ENCODE measurements around the gene FAAH. TPM values are rescaled to one million over a fixed set of nuclear protein-coding genes. Genes with fewer than 3 reads are reported as not detected.
"Not testable (repeated sequence)": the region's sequence is repeated elsewhere in the genome, so short reads cannot be mapped to it uniquely, and the experiment has no call there.

Gene FAAH
- 0.64 and 2.0 TPM in 2 replicates for total RNA-seq (2014; rRNA removed; shearing (Covaris generic))

DNA sequence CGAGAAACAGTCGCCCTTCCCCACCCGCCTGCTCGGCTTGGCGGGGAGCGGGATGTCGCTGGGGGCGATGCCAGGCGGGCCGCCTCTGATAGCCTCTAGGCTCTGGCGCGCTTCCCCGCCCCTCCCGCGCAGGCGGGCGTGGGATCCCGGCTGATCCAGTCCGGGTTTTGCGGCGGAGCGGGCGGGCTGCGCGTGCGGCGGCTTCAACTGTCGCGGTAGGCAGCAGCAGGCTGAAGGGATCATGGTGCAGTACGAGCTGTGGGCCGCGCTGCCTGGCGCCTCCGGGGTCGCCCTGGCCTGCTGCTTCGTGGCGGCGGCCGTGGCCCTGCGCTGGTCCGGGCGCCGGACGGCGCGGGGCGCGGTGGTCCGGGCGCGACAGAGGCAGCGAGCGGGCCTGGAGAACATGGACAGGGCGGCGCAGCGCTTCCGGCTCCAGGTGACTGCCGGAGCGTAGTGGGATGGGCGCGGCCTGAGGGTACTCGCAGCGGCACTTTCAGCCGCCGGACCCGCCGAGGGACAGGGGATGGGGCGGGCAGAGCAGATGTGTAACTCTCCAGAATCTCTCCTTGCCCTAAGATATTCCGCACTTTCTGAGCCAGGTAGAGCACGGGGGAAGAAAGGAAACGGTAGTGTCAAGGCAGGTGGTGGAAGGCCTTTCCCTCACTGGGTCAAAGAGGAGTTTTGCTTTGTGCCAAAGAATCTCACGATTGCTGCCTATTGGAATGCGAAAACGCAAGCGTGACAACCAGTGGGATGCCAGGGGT is at the start of gene FAAH:
FAAH (plus strand) TSS at position 210 of the 764 bp plus-strand sequence; CDS start at position 242, 32 bp downstream.
- DNase-seq (ENCODE audit: low spot score): no peak

DNA sequence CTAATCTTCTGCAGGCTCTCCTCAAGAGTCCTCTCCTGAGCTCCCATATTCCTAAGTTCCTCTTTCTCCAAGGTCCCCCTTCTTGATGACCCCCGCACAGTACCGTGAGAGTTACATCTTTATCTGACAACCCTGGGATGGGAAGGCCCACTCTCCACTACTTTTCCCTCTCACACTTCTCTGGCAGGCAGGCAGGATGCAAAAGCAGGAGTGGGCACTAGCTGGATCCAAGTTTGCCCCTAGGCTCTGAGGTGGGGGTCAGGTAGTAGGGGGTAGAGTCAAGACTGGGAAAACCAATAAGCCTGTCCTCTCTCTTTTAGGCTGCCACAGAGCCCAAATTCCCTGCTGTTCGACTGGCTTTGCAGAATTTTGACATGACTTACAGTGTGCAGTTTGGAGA is 49.6 kb upstream of the FAAH start:
- DNase-seq (ENCODE audit: low spot score): no peak

GRCh38 chr1:46345281-46345680 is 48.8 kb upstream of the FAAH start:
- no peak for DNase-seq (ENCODE audit: low spot score)

GRCh38 chr1:46352363-46352762 is 41.8 kb upstream of the FAAH start:
- no peak for DNase-seq (ENCODE audit: low spot score)

DNA sequence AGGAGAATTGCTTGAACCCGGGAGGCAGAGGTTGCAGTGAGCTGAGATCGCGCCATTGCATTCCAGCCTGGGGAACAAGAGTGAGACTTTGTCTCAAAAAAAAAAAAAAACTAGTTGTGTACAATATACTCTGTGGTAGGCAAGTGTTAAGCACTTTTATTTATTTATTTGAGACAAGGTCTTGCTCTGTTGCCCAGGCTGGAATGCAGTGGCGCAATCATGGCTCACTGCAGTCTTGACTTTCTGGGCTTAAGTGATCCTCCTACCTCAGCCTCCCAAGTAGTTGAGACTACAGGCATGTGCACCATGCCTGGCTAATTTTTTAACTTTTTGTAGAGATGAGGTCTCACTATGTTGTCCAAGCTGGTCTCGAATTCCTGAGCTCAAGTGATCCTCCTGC is 38.2 kb upstream of the FAAH start:
- not testable (repeated sequence) for DNase-seq (ENCODE audit: low spot score)

DNA sequence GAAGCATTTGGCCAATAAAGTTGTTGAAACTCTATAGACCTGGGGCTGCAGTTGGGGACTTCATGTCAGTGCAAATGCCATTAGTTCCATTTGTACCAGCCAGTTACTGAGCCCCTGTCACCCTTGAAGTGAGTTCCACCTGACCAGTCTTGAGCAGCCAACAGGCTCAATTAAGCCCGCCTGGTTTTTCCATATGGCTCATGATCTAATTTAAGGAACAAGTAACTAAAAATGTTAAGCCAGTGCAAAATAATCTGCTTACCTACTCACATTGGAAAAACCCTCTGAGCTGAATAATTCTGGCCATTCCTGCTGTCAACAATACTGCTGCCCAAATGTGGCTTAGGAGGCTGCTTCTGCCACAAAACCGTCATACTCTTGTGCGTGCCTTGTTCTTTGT is 32.0 kb upstream of the FAAH start:
- DNase-seq (ENCODE audit: low spot score): no peak

GRCh38 chr1:46363121-46363520 is 31.0 kb upstream of the FAAH start:
- no peak for DNase-seq (ENCODE audit: low spot score)

GRCh38 chr1:46364612-46365011 is 29.5 kb upstream of the FAAH start:
- no peak for DNase-seq (ENCODE audit: low spot score)

DNA sequence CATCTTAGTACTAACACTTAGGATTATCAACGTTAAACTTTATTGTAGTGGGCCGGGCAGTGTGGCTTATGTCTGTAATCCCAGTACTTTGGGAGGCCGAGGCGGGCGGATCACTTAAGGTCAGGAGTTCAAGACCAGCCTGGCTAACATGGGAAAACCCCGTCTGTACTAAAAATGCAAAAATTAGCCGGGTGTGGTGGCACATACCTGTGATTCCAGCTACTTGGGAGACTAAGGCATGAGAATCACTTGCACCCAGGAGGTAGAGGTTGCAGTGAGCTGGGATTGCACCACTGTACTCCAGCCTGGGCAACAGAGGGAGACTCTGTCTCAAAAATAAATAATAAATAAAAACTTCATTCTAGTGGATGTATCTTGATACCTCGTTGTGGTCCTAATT is 28.3 kb upstream of the FAAH start:
- not testable (repeated sequence) for DNase-seq (ENCODE audit: low spot score)

GRCh38 chr1:46367072-46367471 is 27.0 kb upstream of the FAAH start:
- no peak for DNase-seq (ENCODE audit: low spot score)

DNA sequence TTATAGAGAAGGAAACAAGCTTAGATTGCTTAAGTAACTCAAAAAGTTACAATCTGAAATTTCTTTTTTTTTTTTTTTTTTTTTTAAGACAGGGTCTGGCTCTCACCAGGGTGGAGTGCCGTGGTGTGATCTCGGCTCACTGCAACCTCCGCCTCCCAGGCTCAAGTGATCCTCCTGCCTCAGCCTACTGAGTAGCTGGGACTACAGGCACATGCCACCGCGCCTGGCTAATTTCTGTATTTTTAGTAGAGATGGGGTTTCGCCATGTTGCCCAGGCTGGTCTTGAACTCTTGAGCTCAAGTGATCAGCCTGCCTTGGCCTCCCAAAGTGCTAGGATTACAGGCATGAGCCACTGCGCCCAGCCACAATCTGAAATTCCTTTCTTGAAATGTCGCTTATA is 26.4 kb upstream of the FAAH start:
- not testable (repeated sequence) for DNase-seq (ENCODE audit: low spot score)

GRCh38 chr1:46368791-46369190 is 25.3 kb upstream of the FAAH start:
- DNase-seq (ENCODE audit: low spot score): no peak

GRCh38 chr1:46369542-46370213 is 24.4 kb upstream of the FAAH start:
- no peak for DNase-seq (ENCODE audit: low spot score)

GRCh38 chr1:46370214-46370633 is 23.9 kb upstream of the FAAH start:
- no peak for DNase-seq (ENCODE audit: low spot score)

- no peak for DNase-seq (ENCODE audit: low spot score)
Observed at GRCh38 chr1:46372431-46372830, 21.7 kb upstream of the FAAH start.

- DNase-seq (ENCODE audit: low spot score): no peak
Observed at GRCh38 chr1:46379996-46380395, 14.1 kb upstream of the FAAH start.

- no peak for DNase-seq (ENCODE audit: low spot score)
Observed at GRCh38 chr1:46380508-46380907, 13.6 kb upstream of the FAAH start.

GRCh38 chr1:46393510-46393909 is 607 bp upstream of the FAAH start:
- DNase-seq (ENCODE audit: low spot score): no peak

DNA sequence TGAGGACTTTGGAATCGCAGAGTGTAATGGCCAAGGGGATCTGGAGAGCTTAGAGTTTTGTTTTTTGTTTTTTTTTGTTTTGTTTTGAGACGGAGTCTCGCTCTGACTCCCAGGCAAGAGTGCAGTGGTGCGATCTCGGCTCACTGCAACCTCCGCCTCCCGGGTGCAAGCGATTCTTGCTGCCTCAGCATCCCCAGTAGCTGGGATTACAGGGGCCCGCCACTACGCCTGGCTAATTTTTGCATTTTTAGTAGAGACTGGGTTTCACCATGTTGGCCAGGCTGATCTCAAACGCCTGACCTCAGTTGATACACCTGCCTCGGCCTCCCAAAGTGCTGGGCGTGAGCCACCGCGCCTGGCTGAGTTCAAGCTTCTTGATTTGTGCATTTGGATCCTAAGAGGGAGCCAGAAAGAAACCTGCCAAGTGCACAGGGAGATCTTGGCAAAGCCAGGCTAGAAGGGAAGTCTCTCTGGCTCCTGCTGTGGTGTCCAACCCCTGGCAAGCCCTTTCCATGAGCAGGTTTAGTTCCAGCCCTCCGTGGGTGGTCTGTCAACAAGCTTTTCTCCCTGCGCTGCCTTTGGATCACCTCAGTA is 852 bp downstream of the FAAH start:
- DNase-seq (ENCODE audit: low spot score): no peak

DNA sequence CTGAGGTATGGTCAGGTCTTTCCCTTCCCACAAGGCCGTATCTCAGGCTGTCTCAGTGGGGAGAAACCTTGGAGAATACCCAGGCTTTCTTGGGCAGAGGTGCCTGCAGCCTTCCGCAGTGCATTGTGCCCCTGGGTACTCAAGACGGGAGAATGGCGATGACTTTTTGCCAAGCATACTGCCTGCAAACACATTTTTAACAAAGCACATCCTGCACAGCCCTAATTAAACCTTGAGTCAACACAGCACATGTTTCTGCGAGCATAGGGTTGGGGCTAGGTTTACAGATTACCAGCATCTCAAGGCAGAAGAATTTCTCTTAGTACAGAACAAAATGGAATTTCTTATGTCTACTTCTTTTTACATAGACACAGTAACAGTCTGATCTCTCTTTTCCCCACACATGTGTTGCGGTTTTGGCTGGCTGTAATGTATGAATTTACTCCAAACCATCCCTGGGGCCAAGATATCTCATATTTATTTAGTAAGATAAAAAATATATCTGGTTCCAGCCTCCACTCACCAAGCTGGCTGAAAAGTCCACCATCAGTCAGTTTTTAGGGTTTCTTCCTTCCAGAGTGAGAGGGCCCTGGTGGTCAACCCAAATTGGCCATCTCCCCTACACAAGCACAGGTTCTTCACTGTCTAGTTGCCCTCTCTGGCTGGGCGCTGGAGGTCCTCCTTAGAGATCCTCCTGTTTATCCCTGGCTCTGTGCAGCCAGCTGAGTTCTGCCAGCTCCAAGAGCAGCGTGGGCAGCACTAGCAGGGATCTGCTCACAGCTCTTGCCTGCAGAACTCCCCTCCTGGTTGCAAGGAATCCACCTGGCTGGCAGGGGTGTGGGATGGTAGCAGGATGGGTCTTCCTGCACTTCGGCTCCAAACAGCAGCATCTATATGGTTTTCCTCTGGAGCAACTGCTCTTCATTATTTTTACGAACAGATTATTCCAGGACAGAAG is 2.6 kb downstream of the FAAH start:
- no peak for DNase-seq (ENCODE audit: low spot score)

DNA sequence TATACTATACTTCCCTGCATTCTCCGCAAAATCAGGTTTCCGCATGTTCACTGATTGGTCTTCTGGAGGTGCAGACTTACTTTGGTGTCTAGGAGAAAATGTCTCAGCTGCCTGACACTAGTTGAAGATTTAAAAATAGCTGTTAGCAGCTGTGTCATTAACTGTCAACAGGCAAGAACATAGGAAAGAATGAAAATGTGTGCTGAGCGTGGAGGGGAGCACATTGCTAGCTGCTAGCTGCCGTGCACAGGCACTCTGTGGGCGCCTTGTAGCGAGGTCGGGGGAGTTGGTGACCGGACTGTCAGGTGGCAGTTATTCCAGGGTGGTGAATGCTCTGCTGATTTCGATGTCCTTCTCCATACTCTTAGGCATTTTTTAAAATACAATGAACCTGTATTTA is 5.2 kb downstream of the FAAH start:
- no peak for DNase-seq (ENCODE audit: low spot score)

GRCh38 chr1:46400421-46400820 is 6.3 kb downstream of the FAAH start:
- no peak for DNase-seq (ENCODE audit: low spot score)
